ENCODE measurements around the gene ANKS1A.
"Not testable (repeated sequence)": the region's sequence is repeated elsewhere in the genome, so short reads cannot be mapped to it uniquely, and the experiment has no call there.

ANKS1A gene

GRCh38 chr6:35107761-35108160 is 218.7 kb downstream of the ANKS1A start:
- not testable (repeated sequence) for DNase-seq (ENCODE audit: low spot score)

- no peak for DNase-seq (ENCODE audit: low spot score)
Observed at GRCh38 chr6:35108309-35108885, 219.3 kb downstream of the ANKS1A start.

GRCh38 chr6:35120746-35121145 is 231.7 kb downstream of the ANKS1A start:
- DNase-seq (ENCODE audit: low spot score), result no peak

GRCh38 chr6:35124356-35124755 is 235.3 kb downstream of the ANKS1A start:
- no peak for DNase-seq (ENCODE audit: low spot score)

GRCh38 chr6:35128042-35128441 is 239.0 kb downstream of the ANKS1A start:
- DNase-seq (ENCODE audit: low spot score), result no peak

GRCh38 chr6:35128496-35128895 is 239.4 kb downstream of the ANKS1A start:
- no peak for DNase-seq (ENCODE audit: low spot score)

GRCh38 chr6:35136185-35136584 is 247.1 kb downstream of the ANKS1A start:
- no peak for DNase-seq (ENCODE audit: low spot score)

- not testable (repeated sequence) for DNase-seq (ENCODE audit: low spot score)
Observed at GRCh38 chr6:35138191-35138590, 249.1 kb downstream of the ANKS1A start.

- no peak for DNase-seq (ENCODE audit: low spot score)
Observed at GRCh38 chr6:35139470-35139869, 250.4 kb downstream of the ANKS1A start.

GRCh38 chr6:35139924-35140638 is 251.0 kb downstream of the ANKS1A start:
- DNase-seq (ENCODE audit: low spot score), result peak; percentile 55

GRCh38 chr6:35140639-35141006 is 251.6 kb downstream of the ANKS1A start:
- no peak for DNase-seq (ENCODE audit: low spot score)
